ENCODE results near the gene PATZ1.
A peak's percentile ranks its signal among the peaks of the same experiment; 100 is the strongest.

Gene PATZ1

DNA sequence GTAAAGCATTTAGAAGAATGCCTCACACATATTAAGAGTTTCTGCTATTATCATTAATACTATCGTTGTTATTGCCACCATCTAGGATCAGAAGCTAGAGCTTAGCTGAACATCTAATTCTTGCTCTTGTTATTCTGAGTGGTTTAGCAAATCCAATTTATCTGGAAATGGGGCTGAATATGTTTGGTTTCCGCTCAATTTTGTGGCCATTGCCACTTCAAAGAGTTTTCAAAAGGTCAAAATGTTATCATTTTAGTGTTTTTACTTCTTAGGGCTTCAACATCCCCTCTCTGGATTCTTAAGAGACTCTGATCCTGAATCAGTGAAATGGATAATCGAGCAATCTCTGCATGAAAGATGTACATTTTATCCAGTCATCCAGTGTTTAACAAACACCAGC lies 43.6 kb downstream of the PATZ1 start:
- DNase-seq (ENCODE audit: low spot score) = no peak
- ATAC-seq (ENCODE audit: low read depth) = no peak

DNA sequence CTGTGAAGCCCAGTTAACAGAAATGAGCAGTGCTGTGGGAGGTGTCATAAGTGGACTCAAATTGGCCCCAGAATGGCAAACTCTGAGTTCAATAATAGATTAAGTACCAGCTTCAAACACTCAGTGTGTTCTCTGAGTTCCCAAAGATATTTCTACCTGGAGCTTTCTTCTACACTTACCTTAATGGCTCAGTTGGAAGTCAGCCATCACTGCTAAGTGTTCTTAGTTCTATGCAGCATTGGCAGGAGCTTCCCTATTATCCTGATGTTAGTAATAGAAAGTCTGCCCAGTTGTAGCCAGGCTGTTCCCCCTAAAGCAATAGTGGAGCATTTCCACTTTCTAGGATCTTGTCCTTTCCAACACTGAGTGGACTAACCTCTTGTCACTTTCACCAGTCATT lies 44.1 kb downstream of the PATZ1 start:
- DNase-seq (ENCODE audit: low spot score) = no peak
- H3K27me3 ChIP-seq (ENCODE audit: insufficient read depth, poor library complexity, severe bottlenecking) = no peaks in the 10 kb centered on the region

More for the DNA sequence above, 43.6 kb downstream of the PATZ1 start:
- Histone ChIP-seq H3K36me3 (ENCODE audit: low read depth) (peaks cover 4% of the 10 kb centered on the region; the same call in 1 of the 2 replicates), H3K27ac (ENCODE audit: poor library complexity, severe bottlenecking) (no peak overlapping the region), H3K4me1 (ENCODE audit: insufficient read depth, poor library complexity, severe bottlenecking) (peaks cover 6% of the 10 kb centered on the region), H3K9me3 (ENCODE audit: severe bottlenecking) (no peaks in the 10 kb centered on the region), H3K4me3 (ENCODE audit: severe bottlenecking) (no peak overlapping the region), H3K27me3 (ENCODE audit: insufficient read depth, poor library complexity, severe bottlenecking) (no peaks in the 10 kb centered on the region)
- TF ChIP-seq, protein P1, sequence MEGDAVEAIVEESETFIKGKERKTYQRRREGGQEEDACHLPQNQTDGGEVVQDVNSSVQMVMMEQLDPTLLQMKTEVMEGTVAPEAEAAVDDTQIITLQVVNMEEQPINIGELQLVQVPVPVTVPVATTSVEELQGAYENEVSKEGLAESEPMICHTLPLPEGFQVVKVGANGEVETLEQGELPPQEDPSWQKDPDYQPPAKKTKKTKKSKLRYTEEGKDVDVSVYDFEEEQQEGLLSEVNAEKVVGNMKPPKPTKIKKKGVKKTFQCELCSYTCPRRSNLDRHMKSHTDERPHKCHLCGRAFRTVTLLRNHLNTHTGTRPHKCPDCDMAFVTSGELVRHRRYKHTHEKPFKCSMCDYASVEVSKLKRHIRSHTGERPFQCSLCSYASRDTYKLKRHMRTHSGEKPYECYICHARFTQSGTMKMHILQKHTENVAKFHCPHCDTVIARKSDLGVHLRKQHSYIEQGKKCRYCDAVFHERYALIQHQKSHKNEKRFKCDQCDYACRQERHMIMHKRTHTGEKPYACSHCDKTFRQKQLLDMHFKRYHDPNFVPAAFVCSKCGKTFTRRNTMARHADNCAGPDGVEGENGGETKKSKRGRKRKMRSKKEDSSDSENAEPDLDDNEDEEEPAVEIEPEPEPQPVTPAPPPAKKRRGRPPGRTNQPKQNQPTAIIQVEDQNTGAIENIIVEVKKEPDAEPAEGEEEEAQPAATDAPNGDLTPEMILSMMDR (IDR thresholded peaks at IDR 0.05; ENCODE audit: poor library complexity, severe bottlenecking) = no peak

DNA sequence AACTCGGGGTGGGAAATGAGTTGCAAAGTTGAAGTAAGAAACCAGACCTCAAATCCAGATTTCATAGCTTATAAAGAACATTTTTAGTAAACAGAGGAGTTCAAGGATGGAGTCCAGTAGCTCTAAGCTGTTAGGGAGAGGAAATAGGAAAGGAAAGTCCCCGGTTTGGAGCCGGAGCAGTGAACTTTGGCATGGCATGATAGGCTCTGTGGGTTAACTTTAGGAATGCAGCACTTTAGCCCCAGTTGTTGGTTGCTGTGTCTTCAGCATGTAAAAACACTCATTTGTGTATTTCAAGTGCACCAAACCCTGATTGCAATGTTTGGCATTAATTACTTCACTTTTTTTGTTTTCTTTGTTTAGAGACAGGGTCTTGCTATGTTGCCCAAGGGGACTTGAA lies 45.2 kb downstream of the PATZ1 start:
- H3K4me1 ChIP-seq (ENCODE audit: insufficient read depth, poor library complexity, severe bottlenecking) = peaks cover 11% of the 10 kb centered on the region
- no peak overlapping the region for H3K27ac ChIP-seq (ENCODE audit: poor library complexity, severe bottlenecking)
- no peak overlapping the region for H3K4me3 ChIP-seq (ENCODE audit: severe bottlenecking)
- no peaks in the 10 kb centered on the region for H3K27me3 ChIP-seq (ENCODE audit: insufficient read depth, poor library complexity, severe bottlenecking)
- H3K36me3 ChIP-seq (ENCODE audit: low read depth) = peaks cover 4% of the 10 kb centered on the region; the same call in 1 of the 2 replicates
- ATAC-seq (ENCODE audit: low read depth) (no peak), DNase-seq (ENCODE audit: low spot score) (no peak)
- H3K9me3 ChIP-seq (ENCODE audit: severe bottlenecking) = no peaks in the 10 kb centered on the region
- TF ChIP-seq, protein P1 (IDR thresholded peaks at IDR 0.05; ENCODE audit: poor library complexity, severe bottlenecking) = no peak

More for the DNA sequence above, 44.1 kb downstream of the PATZ1 start:
- Histone ChIP-seq H3K36me3 (ENCODE audit: low read depth) (peaks cover 4% of the 10 kb centered on the region; the same call in 1 of the 2 replicates), H3K4me1 (ENCODE audit: insufficient read depth, poor library complexity, severe bottlenecking) (peaks cover 6% of the 10 kb centered on the region), H3K4me3 (ENCODE audit: severe bottlenecking) (no peak overlapping the region), H3K27ac (ENCODE audit: poor library complexity, severe bottlenecking) (no peak overlapping the region), H3K9me3 (ENCODE audit: severe bottlenecking) (no peaks in the 10 kb centered on the region)
- TF ChIP-seq, protein P1 (IDR thresholded peaks at IDR 0.05; ENCODE audit: poor library complexity, severe bottlenecking) = no peak
- no peak for ATAC-seq (ENCODE audit: low read depth)

DNA sequence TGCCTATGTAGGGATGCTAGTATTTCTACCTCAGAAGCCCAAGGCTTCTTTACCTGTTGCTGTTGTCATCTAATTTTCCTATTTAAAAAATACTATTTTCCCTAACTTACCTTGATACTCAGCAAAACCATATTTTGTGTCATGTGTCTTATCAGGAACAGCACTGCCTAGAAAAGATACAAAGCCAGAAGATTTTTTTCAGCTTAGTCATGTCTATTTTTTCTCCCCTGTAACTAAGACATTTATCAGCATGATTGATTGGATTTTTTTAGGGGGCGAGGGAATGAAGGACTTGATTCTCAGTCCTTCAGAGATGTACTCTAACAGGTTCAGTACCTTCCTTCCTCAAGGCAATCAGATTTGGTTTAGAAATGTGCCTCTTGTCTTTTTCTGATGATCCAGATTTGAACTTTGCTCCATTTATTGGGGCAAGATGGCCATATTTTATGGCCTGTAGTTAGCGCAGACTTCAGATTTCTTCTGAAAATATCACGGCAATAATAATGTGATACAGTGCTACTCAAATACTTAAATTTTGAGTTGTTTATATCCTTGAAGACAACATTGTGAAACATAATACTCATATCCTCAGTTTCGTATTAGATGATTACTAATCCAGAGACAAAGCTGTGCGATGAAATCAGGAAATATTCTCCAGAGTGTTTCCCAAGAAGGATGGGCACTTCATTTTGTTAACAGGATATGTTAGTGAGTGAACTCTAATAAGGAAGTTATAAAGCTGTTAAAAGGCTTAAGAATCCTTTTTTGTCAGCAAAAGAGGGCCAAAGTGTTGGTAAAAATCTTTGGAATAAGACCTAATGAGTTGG lies 50.1 kb downstream of the PATZ1 start:
- DNase-seq (ENCODE audit: low spot score) = no peak
- Histone ChIP-seq H3K27me3 (ENCODE audit: insufficient read depth, poor library complexity, severe bottlenecking) (no peaks in the 10 kb centered on the region), H3K9me3 (ENCODE audit: severe bottlenecking) (no peaks in the 10 kb centered on the region), H3K27ac (ENCODE audit: poor library complexity, severe bottlenecking) (peak overlapping the region; percentile 82), H3K36me3 (ENCODE audit: low read depth) (no peaks in the 10 kb centered on the region), H3K4me3 (ENCODE audit: severe bottlenecking) (no peak overlapping the region), H3K4me1 (ENCODE audit: insufficient read depth, poor library complexity, severe bottlenecking) (peaks cover 24% of the 10 kb centered on the region)
- TF ChIP-seq, protein P1 (IDR thresholded peaks at IDR 0.05; ENCODE audit: poor library complexity, severe bottlenecking) = no peak
- ATAC-seq (ENCODE audit: low read depth) = peak; percentile 26; the same call in 2 of the 3 replicates

DNA sequence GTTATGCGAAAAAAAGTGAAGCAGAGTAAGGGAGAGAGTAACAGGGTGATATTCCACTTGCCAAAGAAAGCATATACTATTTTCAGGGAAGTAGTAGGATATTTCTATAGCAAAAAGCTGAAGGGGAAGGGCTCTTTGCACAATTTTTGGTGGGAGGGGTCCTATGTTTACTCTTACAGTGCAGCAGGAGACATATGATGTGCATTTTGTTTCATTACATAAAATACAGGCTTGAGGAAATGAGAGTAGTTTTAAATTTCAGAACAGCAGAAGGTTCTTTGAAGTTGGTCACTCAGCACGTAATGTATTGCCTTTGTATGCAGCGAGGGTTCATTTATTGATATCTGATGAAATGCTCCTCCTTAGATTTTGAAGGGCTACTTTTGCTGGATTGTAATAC lies 50.8 kb downstream of the PATZ1 start:
- no peak overlapping the region for H3K4me3 ChIP-seq (ENCODE audit: severe bottlenecking)
- H3K9me3 ChIP-seq (ENCODE audit: severe bottlenecking) = no peaks in the 10 kb centered on the region
- H3K27me3 ChIP-seq (ENCODE audit: insufficient read depth, poor library complexity, severe bottlenecking) = no peaks in the 10 kb centered on the region
- no peak for ATAC-seq (ENCODE audit: low read depth)
- DNase-seq (ENCODE audit: low spot score) = no peak
- peaks cover 24% of the 10 kb centered on the region for H3K4me1 ChIP-seq (ENCODE audit: insufficient read depth, poor library complexity, severe bottlenecking)
- H3K27ac ChIP-seq (ENCODE audit: poor library complexity, severe bottlenecking) = peak overlapping the region; percentile 82
- no peaks in the 10 kb centered on the region for H3K36me3 ChIP-seq (ENCODE audit: low read depth)
- TF ChIP-seq, protein P1 (IDR thresholded peaks at IDR 0.05; ENCODE audit: poor library complexity, severe bottlenecking) = no peak
